HEK293 (cell line): ENCODE measurements around the gene RPL10.

Source experiments
- CTCF ChIA-PET: fragments of 350-600 bp; formaldehyde crosslinking; extraction: SDS; loops from one replicate; lab custom pipeline; 2021; ENCODE audit warnings: antibody characterized with exemption; lab: Yijun Ruan, JAX
- POLR2A ChIA-PET: fragments of 300-600 bp; formaldehyde crosslinking; extraction: SDS; loops from one replicate; lab custom pipeline; 2020; ENCODE audit warnings: antibody characterized with exemption, inconsistent platforms; lab: Yijun Ruan, JAX
- H3K27ac ChIP-seq: fragments of 200-500 bp; sonication (Bioruptor generic); 2 replicates; pipeline ENCODE4 v1.5.1; 2014; ENCODE audit warnings: low read depth, low read length, control low read depth, inconsistent platforms; ENCODE audit errors: extremely low read depth
- H3K36me3 ChIP-seq, 2 experiments: fragments of 200-500 bp in 1 of 2; sonication (Bioruptor generic) in 1 of 2; 1 replicate in 1 of 2; 2 replicates in 1 of 2; pipeline ENCODE4 v1.5.1; 2014 to 2017; ENCODE audit warnings: inconsistent platforms in 2 of 2, low read length in 2 of 2; ENCODE audit not compliant: control insufficient read depth in 2 of 2, insufficient read depth in 1 of 2
- H3K4me1 ChIP-seq: fragments of 200-500 bp; sonication (Bioruptor generic); 2 replicates; pipeline ENCODE4 v1.5.1; 2014; ENCODE audit warnings: mild to moderate bottlenecking, low read length, inconsistent platforms; ENCODE audit not compliant: control insufficient read depth, insufficient read depth
- H3K4me3 ChIP-seq: 2 replicates; pipeline ENCODE4 v1.5.1; 2011; ENCODE audit warnings: low read depth, mild to moderate bottlenecking, control low read depth, low read length, moderate library complexity
- H3K9me3 ChIP-seq: fragments of 200-500 bp; sonication (Bioruptor generic); 2 replicates; pipeline ENCODE4 v1.5.1; 2014; ENCODE audit warnings: low read depth, low read length, inconsistent platforms; ENCODE audit not compliant: control insufficient read depth, insufficient read depth
- BCL11B ChIP-seq: fragments of 450-650 bp; formaldehyde crosslinking; IDR thresholded peaks from 2 replicates; pipeline ENCODE4 v1.5.1; 2016; ENCODE audit warnings: low read depth, missing biosample characterization, missing genetic modification characterization
- KLF9 ChIP-seq: fragments of 450-650 bp; formaldehyde crosslinking; IDR thresholded peaks from 2 replicates; pipeline ENCODE4 v1.5.1; 2016; ENCODE audit warnings: missing biosample characterization, missing genetic modification characterization, low read depth
- REPIN1 ChIP-seq: fragments of 450-650 bp; formaldehyde crosslinking; IDR thresholded peaks from 2 replicates; pipeline ENCODE4 v1.5.1; 2017; ENCODE audit warnings: missing biosample characterization, missing genetic modification characterization, low read depth
- ZBTB1 ChIP-seq: fragments of 450-650 bp; formaldehyde crosslinking; IDR thresholded peaks from 2 replicates; pipeline ENCODE4 v1.5.1; 2016; ENCODE audit warnings: missing biosample characterization, missing genetic modification characterization
- ZBTB44 ChIP-seq: fragments of 450-650 bp; IDR thresholded peaks from 2 replicates; pipeline ENCODE4 v1.5.1; 2018; ENCODE audit warnings: missing biosample characterization, mild to moderate bottlenecking, missing genetic modification characterization
- ZBTB6 ChIP-seq: fragments of 450-650 bp; formaldehyde crosslinking; IDR thresholded peaks from 2 replicates; pipeline ENCODE4 v1.5.1; 2017; ENCODE audit warnings: missing biosample characterization, missing genetic modification characterization
- ZIC2 ChIP-seq: fragments of 450-650 bp; formaldehyde crosslinking; IDR thresholded peaks from 2 replicates; pipeline ENCODE4 v1.5.1; 2016; ENCODE audit warnings: missing biosample characterization, missing genetic modification characterization
- ZNF157 ChIP-seq: fragments of 450-650 bp; formaldehyde crosslinking; IDR thresholded peaks from 2 replicates; pipeline ENCODE4 v1.5.1; 2016; ENCODE audit warnings: missing biosample characterization, missing genetic modification characterization
- ZNF426 ChIP-seq: fragments of 450-650 bp; formaldehyde crosslinking; IDR thresholded peaks from 2 replicates; pipeline ENCODE4 v1.5.1; 2017; ENCODE audit warnings: missing biosample characterization, missing genetic modification characterization, mild to moderate bottlenecking, inconsistent platforms, moderate library complexity
- ZNF580 ChIP-seq: fragments of 450-650 bp; formaldehyde crosslinking; IDR thresholded peaks from 2 replicates; pipeline ENCODE4 v1.5.1; 2016; ENCODE audit warnings: missing biosample characterization, missing genetic modification characterization
- ZNF645 ChIP-seq: fragments of 450-650 bp; formaldehyde crosslinking; IDR thresholded peaks from 2 replicates; pipeline ENCODE4; 2016; ENCODE audit warnings: missing biosample characterization, missing genetic modification characterization
- ZNF664 ChIP-seq: fragments of 450-650 bp; formaldehyde crosslinking; IDR thresholded peaks from 2 replicates; pipeline ENCODE4 v1.5.1; 2016; ENCODE audit warnings: missing biosample characterization, missing genetic modification characterization
- TF ChIP-seq, protein P1 (sequence below): fragments of 450-650 bp; IDR thresholded peaks from 2 replicates; pipeline ENCODE4 v1.5.1; 2018; ENCODE audit warnings: missing biosample characterization, missing genetic modification characterization
- TF ChIP-seq, protein P2 (sequence below): fragments of 450-650 bp; formaldehyde crosslinking; IDR thresholded peaks from 2 replicates; pipeline ENCODE4 v1.5.1; 2016; ENCODE audit warnings: missing biosample characterization, missing genetic modification characterization

RPL10 gene

DNA sequence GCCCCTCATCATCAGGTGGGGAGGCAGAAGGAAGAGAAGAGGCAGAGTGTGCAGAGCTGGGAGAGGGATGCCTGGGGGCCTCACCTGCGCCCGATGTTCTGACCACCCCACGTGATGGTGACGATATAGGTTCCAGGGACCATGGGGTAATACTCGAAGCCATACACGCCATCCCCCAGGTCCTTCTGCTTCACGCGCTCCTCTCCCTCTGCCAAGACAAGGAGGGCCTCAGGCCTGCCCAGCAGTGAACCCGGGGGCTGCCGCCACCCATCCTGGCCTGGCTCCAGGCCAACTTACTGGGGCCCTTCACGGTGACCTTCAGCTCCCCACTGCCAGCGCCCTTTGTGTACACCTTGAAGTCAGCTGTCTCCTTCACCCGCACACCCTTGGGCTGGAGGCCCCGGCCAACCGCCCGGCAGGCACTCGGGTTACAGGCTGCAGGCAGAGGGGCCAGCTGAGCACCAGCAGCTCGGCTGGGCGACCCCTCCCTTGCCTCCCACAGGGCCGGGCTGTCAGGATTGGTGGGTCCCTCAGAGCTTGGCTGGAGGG, 33.1 kb upstream of the RPL10 start (continued):
- TF ChIP-seq, protein P1, sequence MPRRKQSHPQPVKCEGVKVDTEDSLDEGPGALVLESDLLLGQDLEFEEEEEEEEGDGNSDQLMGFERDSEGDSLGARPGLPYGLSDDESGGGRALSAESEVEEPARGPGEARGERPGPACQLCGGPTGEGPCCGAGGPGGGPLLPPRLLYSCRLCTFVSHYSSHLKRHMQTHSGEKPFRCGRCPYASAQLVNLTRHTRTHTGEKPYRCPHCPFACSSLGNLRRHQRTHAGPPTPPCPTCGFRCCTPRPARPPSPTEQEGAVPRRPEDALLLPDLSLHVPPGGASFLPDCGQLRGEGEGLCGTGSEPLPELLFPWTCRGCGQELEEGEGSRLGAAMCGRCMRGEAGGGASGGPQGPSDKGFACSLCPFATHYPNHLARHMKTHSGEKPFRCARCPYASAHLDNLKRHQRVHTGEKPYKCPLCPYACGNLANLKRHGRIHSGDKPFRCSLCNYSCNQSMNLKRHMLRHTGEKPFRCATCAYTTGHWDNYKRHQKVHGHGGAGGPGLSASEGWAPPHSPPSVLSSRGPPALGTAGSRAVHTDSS (tag by site-specific recombination) = no peak
- TF ChIP-seq ZNF580 (tag by site-specific recombination) = no peak
- TF ChIP-seq ZBTB6 (tag by site-specific recombination) = no peak
- no peak for TF ChIP-seq ZNF645 (tag by site-specific recombination)
- no peak for TF ChIP-seq BCL11B (tag by site-specific recombination)

GRCh38 chrX:154365997-154366665, 32.0 kb upstream of the RPL10 start:
- no peak overlapping the region for H3K27ac ChIP-seq
- TF ChIP-seq REPIN1 (tag by site-specific recombination) = no peak
- no peak for TF ChIP-seq KLF9 (tag by site-specific recombination)
- peak; percentile 10 for TF ChIP-seq ZIC2
- no peak for TF ChIP-seq ZBTB1 (tag by site-specific recombination)
- TF ChIP-seq ZNF664 (tag by site-specific recombination) = no peak
- TF ChIP-seq, all 188 proteins: peak for 1
- H3K4me1 ChIP-seq = 0 out of 2 replicates have a peak, but pooled peaks cover 4% of the 10 kb centered on the region
- no peaks in the 10 kb centered on the region for H3K9me3 ChIP-seq
- no peak overlapping the region for H3K4me3 ChIP-seq
- POLR2A ChIA-PET = interaction anchor here (1.1 to 1.9 kb wide), 5 partner anchors 7 to 18 kb away, joined by 3 to 7 read pairs (median 4); partner anchors contain the start of genes EMD and FLNA
- peaks cover 15 to 84% of the 10 kb centered on the region in 2 experiments; a peak in 2 of 3 replicates for H3K36me3 ChIP-seq
- CTCF ChIA-PET = interaction anchor here (0.6 kb wide), 1 partner anchor 44 kb away, joined by 3 read pairs; no protein-coding TSS in a partner anchor

- TF ChIP-seq ZNF426 (tag by site-specific recombination) (no peak), ZNF157 (no peak), ZBTB44 (tag by site-specific recombination) (no peak)
- TF ChIP-seq, protein P2, sequence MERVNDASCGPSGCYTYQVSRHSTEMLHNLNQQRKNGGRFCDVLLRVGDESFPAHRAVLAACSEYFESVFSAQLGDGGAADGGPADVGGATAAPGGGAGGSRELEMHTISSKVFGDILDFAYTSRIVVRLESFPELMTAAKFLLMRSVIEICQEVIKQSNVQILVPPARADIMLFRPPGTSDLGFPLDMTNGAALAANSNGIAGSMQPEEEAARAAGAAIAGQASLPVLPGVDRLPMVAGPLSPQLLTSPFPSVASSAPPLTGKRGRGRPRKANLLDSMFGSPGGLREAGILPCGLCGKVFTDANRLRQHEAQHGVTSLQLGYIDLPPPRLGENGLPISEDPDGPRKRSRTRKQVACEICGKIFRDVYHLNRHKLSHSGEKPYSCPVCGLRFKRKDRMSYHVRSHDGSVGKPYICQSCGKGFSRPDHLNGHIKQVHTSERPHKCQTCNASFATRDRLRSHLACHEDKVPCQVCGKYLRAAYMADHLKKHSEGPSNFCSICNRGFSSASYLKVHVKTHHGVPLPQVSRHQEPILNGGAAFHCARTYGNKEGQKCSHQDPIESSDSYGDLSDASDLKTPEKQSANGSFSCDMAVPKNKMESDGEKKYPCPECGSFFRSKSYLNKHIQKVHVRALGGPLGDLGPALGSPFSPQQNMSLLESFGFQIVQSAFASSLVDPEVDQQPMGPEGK (tag by site-specific recombination) = no peak
- peaks cover 11 to 79% of the 10 kb centered on the region in 2 experiments; a peak in 2 of 3 replicates for H3K36me3 ChIP-seq
- H3K4me3 ChIP-seq = no peak overlapping the region
- 0 out of 2 replicates have a peak, but pooled peaks cover 4% of the 10 kb centered on the region for H3K4me1 ChIP-seq
- H3K27ac ChIP-seq = no peak overlapping the region
- no peaks in the 10 kb centered on the region for H3K9me3 ChIP-seq
- CTCF ChIA-PET = no interaction called here
- POLR2A ChIA-PET = interaction anchor here (1.4 kb wide), 1 partner anchor 12 kb away, joined by 7 read pairs; the partner anchor contains the start of gene EMD
Observed at GRCh38 chrX:154366666-154367055, 31.5 kb upstream of the RPL10 start.
